GM21515 (cell line): ENCODE results near the gene NOTO.

Experiments used
- ATAC-seq: cut with Tn5 transposase; IDR thresholded peaks from one replicate; pipeline ENCODE4 v1.9.1; 2021; ENCODE audit not compliant: unreplicated experiment

Gene NOTO

GRCh38 chr2:73255907-73256617, 53.7 kb downstream of the NOTO start:
- no peak for ATAC-seq

GRCh38 chr2:73256618-73256922, 54.2 kb downstream of the NOTO start:
- ATAC-seq, result no peak

- ATAC-seq, result no peak
These were observed 54.6 kb downstream of the NOTO start for GRCh38 chr2:73257021-73257420.

GRCh38 chr2:73257425-73258125, 55.2 kb downstream of the NOTO start:
- no peak for ATAC-seq

GRCh38 chr2:73258186-73258912, 56.0 kb downstream of the NOTO start:
- no peak for ATAC-seq

GRCh38 chr2:73258913-73259215, 56.5 kb downstream of the NOTO start:
- no peak for ATAC-seq

- no peak for ATAC-seq
These were observed 56.9 kb downstream of the NOTO start for GRCh38 chr2:73259276-73259675.

GRCh38 chr2:73259704-73260337, 57.4 kb downstream of the NOTO start:
- ATAC-seq, result no peak

- ATAC-seq, result no peak
These were observed 58.1 kb downstream of the NOTO start for GRCh38 chr2:73260338-73260984.
